ENCODE measurements around the gene CES1. TPM values are rescaled to one million over a fixed set of nuclear protein-coding genes. Genes with fewer than 3 reads are reported as not detected.

The CES1 gene
- total RNA-seq (2014; rRNA removed; shearing (Covaris generic)) (0.76 TPM in 1 of 2 replicates, not detected in the other), polyA plus RNA-seq (2016; fragmentation: Nextera tagmentation; extraction: Ambion mirVana) (0.76 and 0.84 TPM in 2 replicates)

DNA sequence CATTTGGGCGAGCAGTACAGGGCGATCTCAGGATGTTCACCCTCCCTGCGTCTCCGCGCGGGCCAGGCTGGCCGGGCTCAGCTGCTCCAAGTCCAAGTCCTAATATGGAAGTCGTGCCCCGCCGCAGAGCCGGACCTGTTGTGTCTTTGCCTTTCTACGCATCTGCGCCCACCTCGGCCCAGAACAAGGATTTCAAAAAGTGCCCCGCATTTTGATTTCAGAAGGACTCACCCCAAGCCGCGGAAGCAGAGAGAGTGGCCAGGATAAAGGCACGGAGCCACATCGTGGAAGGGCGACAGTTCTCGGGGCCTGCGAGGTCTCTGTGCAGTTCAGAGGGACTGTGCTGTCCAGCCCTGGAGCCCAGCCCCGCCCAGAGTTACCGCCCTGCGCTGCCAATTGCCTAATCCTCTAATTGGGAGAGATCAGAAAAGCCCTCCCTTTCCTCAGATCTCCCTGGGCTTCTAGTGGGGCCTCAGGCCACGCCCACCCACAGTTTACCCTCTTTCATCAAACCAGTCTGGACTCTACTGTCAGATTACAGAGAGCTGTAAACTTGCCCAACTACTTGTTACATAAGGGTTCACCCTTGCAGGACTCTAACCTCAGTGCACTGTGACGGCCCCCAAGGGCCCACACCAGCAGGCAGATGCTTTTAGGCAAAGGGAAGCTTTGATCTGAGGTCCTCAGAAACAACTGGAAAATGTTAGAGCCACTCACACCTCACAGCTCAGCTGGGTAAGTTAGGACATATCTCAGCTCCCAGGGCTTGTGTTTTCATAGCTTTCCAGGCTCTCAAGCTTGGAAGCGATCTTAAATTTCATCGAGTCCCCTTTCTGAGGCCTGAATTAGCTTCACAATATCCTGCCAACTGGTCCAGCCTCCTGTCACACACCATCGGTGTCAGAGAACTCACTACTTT, at the start of gene CES1:
CES1 (minus strand) TSS at position 324 of the 919 bp plus-strand sequence; CDS start at position 283, 41 bp downstream.
- no peak within 1 kb of the TSS for H3K4me2 ChIP-seq (ENCODE audit: unreplicated experiment)
- H3K27me3 ChIP-seq (replicated peaks; ENCODE audit: insufficient read depth) = no peaks in the 10 kb centered on the region
- no peaks in the 10 kb centered on the region for H4K20me1 ChIP-seq (ENCODE audit: insufficient read depth)
- in situ Hi-C loops (cut with MboI) = loop anchor here (5.0 kb wide), 1 partner anchor 71 kb away; no protein-coding TSS in a partner anchor
- H3K36me3 ChIP-seq (ENCODE audit: low read depth) = no peaks in the 10 kb centered on the region
- H3K27ac ChIP-seq = no peak within 1 kb of the TSS
- no peaks in the 10 kb centered on the region for H3K9me3 ChIP-seq (ENCODE audit: low read depth)
- H3K9ac ChIP-seq = no peak within 1 kb of the TSS
- no peak within 1 kb of the TSS for H3K4me3 ChIP-seq
- H2AFZ ChIP-seq = no peak within 1 kb of the TSS
- peak; percentile 18 for DNase-seq
- H3K9me2 ChIP-seq (ENCODE audit: insufficient read depth) = no peaks in the 10 kb centered on the region
- WGBS, 2 experiments (ENCODE audit: low coverage in 1 of 2, low lambda C conversion rate in 2 of 2, missing lambda C conversion rate in 2 of 2) = 19 to 26% methylated on average over 25 to 30 of the region's 30 CpGs
- no peaks in the 10 kb centered on the region for H3K79me2 ChIP-seq (ENCODE audit: insufficient read depth)
- H3F3A ChIP-seq (ENCODE audit: insufficient read depth) = no peaks in the 10 kb centered on the region
- no peak for TF ChIP-seq EZH2 (IDR thresholded peaks at IDR 0.05; ENCODE audit: insufficient read depth, poor library complexity, severe bottlenecking)
- no peak for TF ChIP-seq EZH2phosphoT487 (IDR thresholded peaks at IDR 0.05; ENCODE audit: insufficient read depth, low read depth)
- no peaks in the 10 kb centered on the region for H3K4me1 ChIP-seq (ENCODE audit: insufficient read depth)

DNA sequence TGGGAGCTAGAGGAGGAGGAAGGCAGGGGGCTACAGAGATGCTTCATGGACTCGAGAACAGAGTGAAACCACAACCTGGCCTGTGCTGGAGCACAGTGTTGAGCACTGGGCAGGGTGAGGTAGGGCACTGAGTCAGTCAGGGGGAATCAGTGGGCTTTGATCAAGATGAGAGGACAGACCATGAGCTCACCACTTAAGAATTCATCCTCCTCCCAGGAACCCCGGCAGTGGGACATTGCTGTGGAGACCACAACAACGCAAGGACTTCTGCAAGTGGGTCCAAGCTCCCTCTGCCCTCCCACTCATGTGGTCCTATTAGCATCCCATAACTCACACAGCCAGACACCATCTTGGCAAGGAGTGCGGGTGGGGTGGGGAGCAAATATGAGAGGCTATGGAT, 44.0 kb upstream of the CES1 start:
- Histone ChIP-seq H3K36me3 (ENCODE audit: low read depth) (no peaks in the 10 kb centered on the region), H3K27me3 (replicated peaks; ENCODE audit: insufficient read depth) (no peaks in the 10 kb centered on the region), H3K27ac (no peak overlapping the region), H3F3A (ENCODE audit: insufficient read depth) (no peaks in the 10 kb centered on the region), H3K4me2 (ENCODE audit: unreplicated experiment) (no peak overlapping the region), H2AFZ (no peak overlapping the region), H3K4me1 (ENCODE audit: insufficient read depth) (no peaks in the 10 kb centered on the region), H3K9me3 (ENCODE audit: low read depth) (no peaks in the 10 kb centered on the region), H3K79me2 (ENCODE audit: insufficient read depth) (no peaks in the 10 kb centered on the region), H3K4me3 (no peak overlapping the region), H3K9ac (no peak overlapping the region), H4K20me1 (ENCODE audit: insufficient read depth) (no peaks in the 10 kb centered on the region), H3K9me2 (ENCODE audit: insufficient read depth) (no peaks in the 10 kb centered on the region)
- in situ Hi-C loops (cut with MboI) = no loop called here
- no peak for DNase-seq
- 29 to 30% methylated on average over 4 of the region's 4 CpGs for WGBS, 2 experiments (ENCODE audit: low coverage in 1 of 2, low lambda C conversion rate in 2 of 2, missing lambda C conversion rate in 2 of 2)
- TF ChIP-seq EZH2phosphoT487 (IDR thresholded peaks at IDR 0.05; ENCODE audit: insufficient read depth, low read depth) = no peak
- no peak for TF ChIP-seq EZH2 (IDR thresholded peaks at IDR 0.05; ENCODE audit: insufficient read depth, poor library complexity, severe bottlenecking)

DNA sequence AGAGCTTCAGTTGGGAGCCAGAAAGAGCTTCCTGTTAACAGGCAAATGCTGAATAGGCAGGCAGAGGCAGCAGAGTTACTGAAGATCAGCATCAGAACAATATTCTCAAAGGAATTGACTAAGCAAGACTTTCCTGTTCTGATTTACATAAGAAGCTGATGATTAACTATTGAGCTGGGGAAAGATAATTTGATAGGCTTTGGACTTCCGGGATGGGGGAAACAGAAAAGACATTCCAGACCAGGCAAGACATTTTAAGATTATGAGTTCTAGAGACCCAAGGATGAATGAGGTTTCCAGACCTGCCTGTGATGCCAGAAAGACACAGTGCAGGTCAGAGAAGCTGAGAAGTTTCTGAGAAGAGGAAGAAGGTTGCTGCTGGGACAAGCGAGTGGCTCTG, 42.4 kb upstream of the CES1 start, which contains the start of gene CES5A:
CES5A (minus strand) TSS at position 101 of the 400 bp plus-strand sequence. CDS start 152 bp downstream, outside the sequence.
- no peak within 1 kb of the TSS for H3K4me3 ChIP-seq
- TF ChIP-seq EZH2phosphoT487 (IDR thresholded peaks at IDR 0.05; ENCODE audit: insufficient read depth, low read depth) = no peak
- no peak for TF ChIP-seq EZH2 (IDR thresholded peaks at IDR 0.05; ENCODE audit: insufficient read depth, poor library complexity, severe bottlenecking)
- H3K4me1 ChIP-seq (ENCODE audit: insufficient read depth) = no peaks in the 10 kb centered on the region
- no peak within 1 kb of the TSS for H3K4me2 ChIP-seq (ENCODE audit: unreplicated experiment)
- H3K79me2 ChIP-seq (ENCODE audit: insufficient read depth) = no peaks in the 10 kb centered on the region
- in situ Hi-C loops (cut with MboI) = no loop called here
- no peak within 1 kb of the TSS for H3K9ac ChIP-seq
- DNase-seq = no peak
- H4K20me1 ChIP-seq (ENCODE audit: insufficient read depth) = no peaks in the 10 kb centered on the region
- WGBS, 2 experiments (ENCODE audit: low coverage in 1 of 2, low lambda C conversion rate in 2 of 2, missing lambda C conversion rate in 2 of 2) = 44 to 53% methylated on average over 2 of the region's 2 CpGs
- H3K9me2 ChIP-seq (ENCODE audit: insufficient read depth) = no peaks in the 10 kb centered on the region
- H3K27ac ChIP-seq = no peak within 1 kb of the TSS
- no peaks in the 10 kb centered on the region for H3K27me3 ChIP-seq (replicated peaks; ENCODE audit: insufficient read depth)
- no peaks in the 10 kb centered on the region for H3K9me3 ChIP-seq (ENCODE audit: low read depth)
- no peaks in the 10 kb centered on the region for H3F3A ChIP-seq (ENCODE audit: insufficient read depth)
- no peaks in the 10 kb centered on the region for H3K36me3 ChIP-seq (ENCODE audit: low read depth)
- H2AFZ ChIP-seq = no peak within 1 kb of the TSS

DNA sequence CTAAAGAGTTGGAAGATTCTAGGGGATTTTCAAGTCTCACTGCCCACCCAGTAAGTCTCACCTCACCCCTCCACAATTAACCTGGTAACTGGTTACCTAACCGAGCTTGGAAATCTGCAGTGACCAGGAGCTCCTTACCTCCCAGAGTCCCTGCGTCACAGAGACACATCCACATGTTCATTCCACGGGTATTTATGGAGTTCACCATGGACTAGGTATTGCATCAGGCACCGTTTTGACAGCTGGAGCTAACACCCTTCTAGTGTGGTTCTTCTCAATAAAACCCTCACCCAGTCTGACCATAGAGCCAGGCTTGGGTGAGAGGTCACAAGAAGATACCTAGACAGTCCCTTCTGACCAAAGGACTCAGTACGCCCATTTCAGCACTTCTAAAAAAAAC, 40.2 kb upstream of the CES1 start:
- no peak overlapping the region for H2AFZ ChIP-seq
- no peak overlapping the region for H3K4me3 ChIP-seq
- no peaks in the 10 kb centered on the region for H3K4me1 ChIP-seq (ENCODE audit: insufficient read depth)
- no peaks in the 10 kb centered on the region for H3K36me3 ChIP-seq (ENCODE audit: low read depth)
- DNase-seq = no peak
- H4K20me1 ChIP-seq (ENCODE audit: insufficient read depth) = no peaks in the 10 kb centered on the region
- H3K27ac ChIP-seq = no peak overlapping the region
- H3K9me3 ChIP-seq (ENCODE audit: low read depth) = no peaks in the 10 kb centered on the region
- 43 to 48% methylated on average over 5 of the region's 5 CpGs for WGBS, 2 experiments (ENCODE audit: low coverage in 1 of 2, low lambda C conversion rate in 2 of 2, missing lambda C conversion rate in 2 of 2)
- no peak overlapping the region for H3K4me2 ChIP-seq (ENCODE audit: unreplicated experiment)
- no peaks in the 10 kb centered on the region for H3K79me2 ChIP-seq (ENCODE audit: insufficient read depth)
- H3F3A ChIP-seq (ENCODE audit: insufficient read depth) = no peaks in the 10 kb centered on the region
- in situ Hi-C loops (cut with MboI) = no loop called here
- no peaks in the 10 kb centered on the region for H3K9me2 ChIP-seq (ENCODE audit: insufficient read depth)
- no peaks in the 10 kb centered on the region for H3K27me3 ChIP-seq (replicated peaks; ENCODE audit: insufficient read depth)
- TF ChIP-seq EZH2phosphoT487 (IDR thresholded peaks at IDR 0.05; ENCODE audit: insufficient read depth, low read depth) (no peak), EZH2 (IDR thresholded peaks at IDR 0.05; ENCODE audit: insufficient read depth, poor library complexity, severe bottlenecking) (no peak)
- H3K9ac ChIP-seq = no peak overlapping the region

Measured in GM23248 (cell line).